Activated T-cell treated with anti-CD3 and anti-CD28 coated beads for 48 hours (primary cell): ENCODE results near the gene AHCYL2.
"Not testable (repeated sequence)": the region's sequence is repeated elsewhere in the genome, so short reads cannot be mapped to it uniquely, and the experiment has no call there.

ENCODE experiments used
- DNase-seq: peaks from one replicate; pipeline ENCODE4 v3.0.0-alpha.2; 2020; ENCODE audit warnings: low read depth

AHCYL2 gene

DNA sequence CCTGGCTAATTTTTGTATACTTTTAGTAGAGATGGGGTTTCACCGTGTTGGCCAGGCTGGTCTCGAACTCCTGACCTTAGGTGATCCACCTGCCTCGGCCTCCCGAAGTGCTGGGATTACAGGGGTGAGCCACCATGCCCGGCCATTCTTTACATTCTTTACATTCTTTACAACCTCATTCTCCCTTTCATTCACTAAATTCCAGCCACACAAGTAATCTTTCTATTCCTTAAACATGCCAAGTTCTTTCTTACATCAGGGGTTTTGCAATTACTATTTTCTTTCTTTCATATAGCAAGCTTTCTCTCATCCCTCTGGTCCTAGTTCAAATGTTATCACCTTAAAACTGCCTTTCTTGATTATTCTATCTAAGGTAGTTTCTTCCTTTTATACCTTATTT lies 128.3 kb downstream of the AHCYL2 start:
- DNase-seq, result not testable (repeated sequence)

DNA sequence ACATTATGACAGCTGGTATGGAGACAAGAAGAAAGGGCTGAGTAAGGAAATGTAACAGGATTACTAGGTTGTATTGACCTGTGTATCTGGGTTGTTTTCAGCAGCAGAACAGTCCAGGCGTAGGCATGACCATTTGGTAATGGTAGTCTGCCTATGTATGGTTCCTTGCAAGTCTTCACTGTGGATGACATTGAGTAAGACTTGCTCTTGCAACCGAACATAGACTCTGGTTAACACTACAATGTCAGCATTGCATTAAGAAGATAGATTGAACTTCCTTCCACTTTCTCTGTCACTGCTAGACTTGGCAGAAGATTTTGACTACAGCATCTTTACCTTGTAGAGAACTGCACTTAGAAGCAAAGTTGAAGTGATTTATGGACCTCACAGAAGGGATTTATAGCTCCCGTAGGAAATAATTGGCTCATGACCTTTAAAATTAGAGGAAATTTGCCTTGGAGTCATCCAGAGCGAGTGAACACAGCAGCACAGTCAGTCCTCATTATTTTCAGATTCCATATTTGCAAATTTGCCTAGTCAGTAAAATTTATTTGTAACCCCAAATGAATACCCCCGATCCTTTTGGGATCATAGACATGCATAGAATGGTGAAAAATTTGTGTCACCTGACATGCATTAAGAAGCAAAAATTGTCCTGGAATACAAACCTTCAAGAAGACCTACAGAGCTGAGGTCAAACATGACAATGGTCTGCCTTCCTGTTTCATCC lies 129.8 kb downstream of the AHCYL2 start:
- DNase-seq, result no peak

DNA sequence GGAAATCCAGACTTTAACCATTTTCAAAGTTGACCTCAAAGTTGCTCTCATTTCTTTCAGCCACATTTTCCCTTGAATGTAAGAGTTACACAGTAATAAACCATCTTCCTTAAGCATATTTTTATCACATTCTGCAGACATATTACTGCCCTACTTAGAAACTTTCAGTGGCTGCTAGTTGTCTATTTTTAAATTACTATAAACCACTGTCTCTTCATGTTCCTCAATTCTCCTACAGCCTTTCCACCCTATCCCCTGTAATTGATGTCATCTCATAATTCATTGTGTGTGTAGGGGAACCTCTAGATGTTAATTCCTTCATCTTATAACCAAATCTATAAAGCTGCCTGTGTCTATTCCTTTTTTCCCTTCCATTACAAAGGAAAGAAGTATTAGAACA lies 131.3 kb downstream of the AHCYL2 start:
- DNase-seq, result no peak

DNA sequence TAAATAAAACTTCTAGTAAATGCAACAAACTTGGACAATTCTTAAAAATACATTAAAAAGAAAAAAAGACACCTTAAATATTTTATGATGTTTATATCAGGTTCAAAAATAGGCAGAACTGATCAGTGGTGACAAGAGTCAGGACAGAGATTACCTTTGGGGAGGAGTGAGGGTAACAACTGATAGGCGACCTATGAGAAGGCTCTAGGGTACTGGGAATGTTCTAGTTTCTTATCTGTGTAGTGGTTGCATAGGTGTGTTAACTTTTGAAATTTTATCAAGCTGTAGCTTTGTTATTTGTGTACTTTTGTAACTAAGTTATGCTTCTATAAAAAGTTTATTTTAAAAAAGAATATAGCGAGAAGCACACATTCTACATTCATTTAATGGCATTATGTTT lies 134.3 kb downstream of the AHCYL2 start:
- no peak for DNase-seq

DNA sequence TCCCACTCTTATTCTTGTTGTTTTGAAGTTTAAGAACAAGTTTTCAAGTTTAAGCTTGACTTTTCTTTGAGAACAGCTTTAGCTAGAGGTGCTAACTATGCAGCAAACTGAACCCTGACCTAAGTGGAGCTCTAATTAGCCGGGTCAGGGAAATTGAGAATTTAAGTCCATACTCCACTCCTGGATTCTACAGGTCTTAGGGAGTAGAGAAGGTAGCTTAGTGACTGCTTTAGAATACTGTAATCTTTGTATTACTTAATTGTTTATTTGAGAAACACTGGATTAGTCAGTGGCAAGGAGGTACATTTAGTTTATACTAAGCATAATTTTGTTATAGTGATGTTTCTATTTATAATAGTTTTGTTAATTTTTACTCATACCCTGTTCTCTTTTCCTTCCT lies 134.8 kb downstream of the AHCYL2 start:
- no peak for DNase-seq

DNA sequence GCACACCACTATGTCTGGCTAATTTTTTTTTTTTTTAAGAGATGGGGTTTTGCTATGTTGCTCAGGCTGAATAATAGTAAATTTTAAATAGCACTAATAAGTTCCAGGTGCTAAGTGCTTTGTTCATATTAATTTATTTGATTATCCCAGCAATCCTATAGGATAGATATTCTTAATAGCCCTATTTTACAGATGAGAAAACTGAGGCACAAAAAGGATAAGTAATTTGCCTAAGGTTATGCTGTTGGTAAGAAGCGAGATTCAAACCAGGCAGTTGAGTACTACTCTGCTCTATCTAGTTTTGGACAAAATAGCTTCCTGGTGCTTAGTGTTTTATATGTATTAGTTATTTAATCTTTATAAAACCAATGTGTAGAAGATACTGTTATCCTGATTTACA lies 136.9 kb downstream of the AHCYL2 start:
- DNase-seq, result no peak

DNA sequence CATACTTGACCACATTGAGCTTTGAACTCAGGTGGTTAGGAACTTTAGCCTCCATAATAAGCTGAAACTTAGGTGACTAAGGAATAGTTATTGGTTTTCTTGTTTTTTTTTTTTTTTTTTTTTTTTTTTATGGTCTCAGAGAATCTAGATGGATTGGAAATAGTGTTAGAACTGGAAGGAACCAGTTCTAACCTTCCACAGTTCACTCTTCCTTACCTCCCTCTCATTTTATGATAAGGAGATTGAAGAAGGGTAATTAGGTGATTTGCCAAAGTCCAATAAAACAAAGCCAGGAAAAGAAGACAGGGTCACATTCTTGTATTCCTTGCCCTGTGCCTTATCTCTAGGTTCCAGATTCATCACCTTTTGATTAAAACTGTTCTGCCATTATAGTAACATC lies 137.7 kb downstream of the AHCYL2 start:
- DNase-seq, result no peak

DNA sequence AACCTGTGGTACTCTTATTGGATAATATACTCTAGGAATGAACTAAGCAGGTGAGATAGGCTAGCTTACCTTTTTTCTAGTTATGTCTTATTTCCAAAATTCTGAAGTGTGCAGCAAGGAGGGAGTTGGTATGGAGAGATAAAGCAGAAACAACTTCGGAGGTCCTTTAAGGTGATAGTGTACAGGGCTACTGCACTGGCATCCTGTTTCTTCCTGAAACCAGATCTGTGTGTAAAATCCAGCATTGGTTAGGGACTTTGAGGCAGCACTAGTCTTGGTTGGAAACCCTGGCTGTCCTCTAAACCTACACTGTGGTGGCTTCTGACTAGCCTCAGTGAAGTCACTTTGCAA lies 142.5 kb downstream of the AHCYL2 start:
- DNase-seq, result no peak

DNA sequence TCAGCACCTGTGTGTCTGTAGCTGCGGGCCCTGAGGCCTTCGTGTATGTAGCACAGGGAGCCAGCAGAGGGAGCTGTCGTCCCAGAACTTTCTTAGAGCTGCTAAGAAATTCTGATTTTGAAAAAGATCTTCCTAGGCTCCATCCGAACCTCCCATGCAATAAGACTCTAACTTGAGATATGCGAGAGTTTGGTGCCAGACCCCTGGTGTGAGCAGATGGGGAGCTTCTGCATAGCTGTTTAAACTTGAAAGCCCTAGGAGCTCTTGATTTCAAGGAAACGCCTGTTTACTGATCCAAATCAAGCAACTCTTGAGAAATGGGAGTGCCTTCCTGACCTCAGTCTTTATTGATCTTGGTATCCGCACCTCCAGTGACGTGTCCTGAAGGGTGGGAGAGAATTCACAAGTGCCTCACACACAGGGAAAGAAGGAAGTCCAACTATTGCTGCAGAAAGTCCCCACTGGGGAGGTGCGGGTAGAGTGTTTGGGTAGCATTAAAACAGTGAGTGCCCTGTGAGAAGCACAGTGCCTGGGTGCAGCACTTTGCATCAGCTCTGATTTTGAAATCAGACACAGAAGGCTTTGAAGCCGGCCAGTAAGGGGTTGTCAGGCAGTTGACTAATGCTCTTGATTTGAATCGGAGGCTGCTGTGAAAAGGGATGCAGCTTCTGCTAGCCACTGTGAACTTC lies 143.0 kb downstream of the AHCYL2 start:
- DNase-seq, result peak; percentile 70

DNA sequence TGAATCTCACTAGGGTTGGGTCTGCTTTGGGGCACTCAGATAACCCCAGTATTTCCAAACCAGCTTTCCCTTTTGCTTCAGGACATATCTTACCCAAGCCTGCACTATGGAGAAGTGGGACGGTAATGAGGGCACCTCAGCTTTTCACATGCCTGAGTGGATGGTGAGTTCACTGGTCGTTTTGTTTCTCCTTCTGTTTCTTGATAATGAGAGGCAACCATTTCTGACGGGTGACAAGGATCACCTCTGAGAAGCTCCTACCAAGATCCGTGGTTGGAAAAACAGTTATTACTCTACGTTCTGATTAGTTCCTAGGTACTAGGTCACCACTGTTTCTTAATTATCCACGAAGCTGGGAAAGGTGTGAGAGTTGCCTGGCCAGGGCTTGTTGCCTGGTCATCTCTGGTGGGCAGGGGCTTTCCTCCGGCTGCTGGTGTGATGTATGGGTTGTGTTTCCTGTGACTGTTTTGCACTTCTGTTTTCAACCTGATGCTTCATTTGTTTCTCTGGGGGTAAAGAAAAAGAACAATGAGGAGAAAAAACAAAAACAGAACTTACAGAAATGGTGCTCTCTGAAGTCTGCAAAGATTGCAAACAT lies 143.7 kb downstream of the AHCYL2 start:
- peak; percentile 15 for DNase-seq

DNA sequence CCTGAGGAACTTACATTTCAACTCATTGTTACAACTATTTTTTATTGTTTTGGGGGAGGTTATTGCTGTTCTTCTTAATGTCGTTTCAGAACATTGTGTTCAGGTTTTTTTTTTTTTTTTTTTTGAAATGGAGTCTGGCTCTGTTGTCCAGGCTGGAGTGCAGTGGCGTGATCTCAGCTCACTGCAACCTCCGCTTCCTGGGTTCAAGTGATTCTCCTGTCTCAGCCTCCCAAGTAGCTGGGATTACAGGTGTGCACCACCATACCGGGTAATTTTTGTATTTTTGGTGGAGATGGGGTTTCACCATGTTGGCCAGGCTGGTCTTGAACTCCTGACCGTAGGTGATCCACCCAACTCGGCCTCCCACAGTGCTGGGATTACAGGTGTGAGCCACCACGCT lies 144.6 kb downstream of the AHCYL2 start:
- DNase-seq, result not testable (repeated sequence)

DNA sequence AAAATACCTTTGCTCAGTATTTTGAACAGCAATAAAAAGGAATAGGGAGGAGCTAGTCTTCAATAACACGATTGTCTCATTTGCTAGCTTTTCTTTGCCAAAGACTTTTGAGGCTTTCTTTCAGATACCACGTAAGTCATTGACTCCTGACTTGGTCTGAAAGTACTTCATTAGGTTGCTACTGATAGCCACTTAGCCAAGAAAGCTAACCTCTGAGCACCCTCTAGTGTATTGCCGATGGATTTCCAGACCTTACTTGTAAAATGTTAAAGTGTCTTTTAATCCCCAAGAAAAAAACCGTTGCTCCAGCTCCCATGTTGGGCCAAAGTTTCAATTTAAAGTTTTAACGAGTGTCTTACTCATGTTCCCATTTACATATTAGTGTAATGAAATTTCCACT lies 146.0 kb downstream of the AHCYL2 start:
- no peak for DNase-seq

DNA sequence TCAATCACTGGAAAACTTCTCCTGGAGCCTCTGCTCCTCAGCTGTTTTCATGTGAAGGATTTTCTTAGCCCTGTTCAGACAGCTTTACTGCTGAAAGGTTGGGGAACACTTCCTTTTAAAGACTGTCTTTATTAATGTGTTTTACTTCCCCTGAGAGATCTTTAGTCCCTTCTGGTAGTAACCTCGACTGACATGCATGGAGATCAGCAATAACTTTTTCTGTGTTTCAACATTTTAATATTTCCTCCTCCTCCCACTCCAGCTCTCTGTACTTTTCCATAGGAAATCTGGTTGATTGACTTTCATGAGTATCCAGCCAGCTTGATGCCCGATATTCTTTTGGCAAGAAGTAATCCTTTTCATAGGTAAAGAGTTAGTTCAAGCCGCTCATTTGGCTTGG lies 146.7 kb downstream of the AHCYL2 start:
- DNase-seq, result no peak

DNA sequence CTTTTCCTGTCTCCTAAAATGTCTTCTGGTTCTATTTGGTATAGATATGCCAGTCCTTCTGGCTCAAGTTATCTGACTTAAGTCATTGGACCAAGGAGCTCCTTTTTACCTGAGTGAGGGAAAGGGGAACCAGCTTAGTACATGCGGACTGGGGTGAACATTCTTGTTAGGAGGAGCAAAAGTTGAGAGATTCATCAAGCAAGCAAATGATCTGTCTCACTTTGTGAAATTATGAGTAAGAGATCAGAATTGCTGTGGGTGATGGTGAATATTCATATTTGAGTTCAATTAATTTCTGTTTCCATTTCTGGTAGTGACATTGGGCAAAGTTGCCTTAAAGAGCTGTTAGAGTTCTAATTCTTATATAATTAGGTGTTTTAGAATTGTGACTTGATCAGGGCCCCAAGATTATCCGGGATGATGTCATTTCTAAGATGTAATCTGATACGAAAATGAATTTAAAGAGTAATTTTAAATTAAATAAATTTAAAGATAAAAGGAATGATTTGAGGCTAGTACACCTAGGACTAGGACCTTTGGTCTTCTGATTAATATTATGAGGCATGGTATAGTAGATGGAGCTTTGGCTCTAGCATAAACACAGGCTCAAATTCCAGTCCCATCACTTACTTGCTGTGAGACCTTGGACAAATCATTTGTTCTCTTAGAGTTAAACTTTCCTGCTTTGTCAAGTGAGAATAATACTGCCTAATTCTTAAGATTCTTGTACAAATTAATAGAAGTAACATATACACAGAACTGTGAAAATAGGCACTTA lies 149.0 kb downstream of the AHCYL2 start:
- DNase-seq, result no peak

DNA sequence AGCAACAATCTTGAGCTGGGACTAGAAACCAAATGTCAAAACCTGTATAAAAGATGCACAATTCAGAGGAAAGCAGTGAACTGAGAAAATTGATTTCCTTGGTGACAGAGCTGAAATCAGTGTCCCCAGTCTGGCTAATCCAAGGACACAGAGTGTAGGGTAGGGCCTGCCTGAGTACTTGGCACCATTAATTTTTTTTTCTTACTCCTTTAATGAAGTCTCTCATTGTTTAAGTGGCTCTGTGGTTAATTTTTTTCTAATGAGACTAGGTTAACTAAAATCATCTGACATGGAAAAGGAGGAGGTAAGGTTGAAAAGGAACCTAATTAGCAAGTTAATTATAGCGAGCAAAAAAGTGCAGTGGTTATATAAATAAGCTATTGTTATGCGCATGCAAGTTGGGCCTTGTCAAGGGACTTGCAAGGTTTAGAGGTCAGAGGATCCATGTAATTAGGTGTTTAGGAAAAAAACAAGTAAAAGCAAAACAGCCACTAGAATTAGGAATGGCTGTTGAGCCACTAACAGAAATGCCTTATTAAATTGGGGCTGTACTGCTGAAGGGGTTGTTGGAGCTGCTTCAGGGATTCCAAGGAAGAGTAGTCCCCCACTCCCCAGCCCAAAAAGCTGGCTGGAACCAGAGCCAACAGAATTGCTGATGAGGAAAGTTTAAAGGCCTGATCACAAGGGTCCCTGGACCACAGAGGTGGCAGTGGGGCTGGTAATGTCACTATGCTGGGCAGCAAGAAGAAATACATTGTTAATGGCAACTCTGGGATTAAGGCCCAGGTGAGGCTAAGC lies 150.5 kb downstream of the AHCYL2 start:
- DNase-seq, result no peak

DNA sequence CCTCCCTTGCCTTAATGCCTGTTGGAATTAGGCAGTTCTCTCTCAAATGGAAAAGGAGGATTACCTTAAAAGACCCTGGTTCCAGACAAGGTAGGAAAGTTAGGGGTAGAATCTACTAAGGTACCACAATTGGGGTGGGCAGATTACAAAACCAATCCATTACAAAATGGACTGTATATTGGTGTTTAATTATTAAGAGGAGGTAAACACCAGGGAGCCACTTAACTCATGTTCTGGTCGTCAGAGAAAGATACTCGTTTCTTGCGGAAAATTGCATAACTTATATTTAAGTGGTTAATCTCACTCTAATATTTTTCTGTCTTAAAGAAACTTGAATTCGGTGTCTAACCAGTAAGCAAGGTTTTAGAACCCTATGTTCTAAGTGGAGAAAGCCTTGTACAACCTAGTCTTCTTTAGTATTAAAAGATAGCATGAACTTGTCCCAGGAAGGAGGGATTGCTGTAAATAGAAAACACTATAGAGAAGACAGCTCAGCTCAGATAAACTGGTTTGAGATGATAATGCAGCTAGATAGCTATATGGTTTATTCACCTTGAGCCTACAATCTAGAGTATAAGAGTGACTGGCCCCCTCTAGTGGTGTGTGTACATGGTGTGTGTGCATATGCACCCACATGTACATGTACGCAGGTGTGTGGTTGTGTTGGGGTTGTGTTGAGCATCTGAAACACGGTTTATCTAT lies 151.4 kb downstream of the AHCYL2 start:
- DNase-seq, result peak; percentile 29

DNA sequence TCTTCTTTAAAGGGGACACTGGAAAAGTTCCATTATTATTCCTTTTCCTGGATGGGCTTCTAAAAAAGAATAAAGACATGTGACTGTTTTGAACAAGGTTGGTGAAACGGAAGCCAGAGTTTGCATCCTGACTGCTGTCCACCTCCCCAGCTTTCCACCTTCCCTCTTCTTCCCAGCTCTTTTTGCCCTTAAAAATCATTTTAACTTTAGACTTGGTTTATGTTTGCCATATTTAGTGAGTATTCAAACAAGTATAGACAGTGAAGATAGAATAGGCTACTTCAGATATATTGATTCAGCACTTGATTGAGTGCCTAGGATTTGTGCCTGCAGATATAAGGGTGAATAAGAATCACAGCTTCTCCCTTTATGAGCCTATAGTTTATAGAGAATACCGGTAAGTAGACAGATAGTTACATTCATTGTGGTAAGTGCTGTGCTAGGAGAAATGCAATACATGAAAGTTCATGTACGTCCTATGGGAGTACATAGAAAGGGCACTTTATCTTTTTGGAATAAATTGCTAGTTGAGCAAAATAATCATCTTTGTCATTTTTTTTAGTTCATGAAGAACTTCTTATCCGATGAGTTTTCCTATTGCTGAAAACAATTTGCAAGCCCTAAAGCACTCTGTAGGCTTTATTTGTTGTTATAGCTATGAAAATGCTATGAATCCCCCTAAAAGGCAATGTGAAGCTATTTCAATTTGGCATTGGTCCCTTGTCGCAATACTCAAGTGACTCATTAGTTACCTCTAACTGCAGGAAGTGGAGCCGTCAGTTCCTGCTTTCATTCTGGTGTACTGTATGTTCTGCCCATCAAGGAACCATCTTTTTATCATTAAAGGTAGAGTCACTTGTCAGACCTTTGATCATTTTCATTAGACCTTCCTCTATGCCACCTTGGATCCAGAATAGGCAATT lies 152.2 kb downstream of the AHCYL2 start:
- DNase-seq, result no peak

DNA sequence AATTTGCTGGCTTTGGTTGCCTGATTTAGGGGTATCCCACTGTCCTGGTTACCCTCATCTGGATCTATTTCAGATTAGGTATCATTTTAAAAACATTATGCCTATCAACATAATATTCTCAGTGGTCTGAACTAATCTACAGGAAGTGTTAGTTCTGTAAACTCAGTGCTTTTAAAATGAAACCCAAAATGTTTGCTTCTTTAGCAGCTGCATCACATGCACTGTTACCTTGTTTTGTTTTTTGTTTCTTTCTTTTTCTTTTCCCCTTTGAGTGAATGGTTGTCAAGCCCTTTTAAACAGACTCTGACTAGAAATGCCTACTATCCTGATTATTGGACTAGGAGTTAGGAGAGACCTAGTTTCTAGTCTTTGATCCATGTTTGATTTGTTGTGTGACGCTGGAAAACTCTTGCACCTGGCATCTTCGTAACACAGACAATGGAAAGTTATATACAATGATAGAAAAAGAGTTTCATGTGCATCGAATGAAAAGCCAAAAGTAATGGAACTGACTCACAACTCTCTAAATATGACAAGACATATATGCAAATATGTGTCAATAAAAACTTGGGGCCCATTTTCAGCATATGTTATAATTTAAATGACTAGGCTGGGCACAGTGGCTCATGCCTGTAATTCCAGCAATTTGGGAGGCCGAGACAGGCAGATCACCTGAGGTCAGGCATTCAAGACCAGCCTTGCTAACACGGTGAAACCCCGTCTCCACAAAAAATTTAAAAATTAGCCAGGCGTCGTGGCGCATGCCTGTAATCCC lies 157.1 kb downstream of the AHCYL2 start:
- DNase-seq, result no peak

DNA sequence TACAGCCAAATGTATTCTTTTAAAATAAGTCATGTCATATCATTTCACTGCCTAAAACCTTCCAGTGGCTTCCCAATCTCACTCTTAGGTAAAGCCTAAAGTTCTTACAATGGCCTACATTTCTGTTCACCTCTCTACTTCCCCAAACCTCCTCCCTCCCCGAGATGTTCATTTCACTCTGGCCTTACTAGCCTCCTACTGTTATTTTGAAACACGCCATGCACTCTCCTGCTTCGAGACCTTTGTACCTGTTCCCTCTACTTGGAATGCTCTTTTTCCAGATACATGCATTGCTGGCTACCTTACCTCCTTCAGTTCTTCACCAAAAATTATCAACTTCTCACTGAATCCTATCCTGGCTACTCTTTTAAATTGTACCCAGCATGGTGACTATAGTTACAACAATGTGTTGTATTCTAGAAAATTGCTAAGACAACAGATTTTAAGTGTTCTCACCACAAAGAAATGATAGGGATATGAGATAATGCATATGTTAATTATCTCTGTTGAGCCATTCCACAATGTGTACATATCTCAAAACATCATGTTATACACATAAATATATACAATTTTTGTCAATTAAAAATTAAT lies 158.8 kb downstream of the AHCYL2 start:
- DNase-seq, result no peak
